GM12892 (cell line): ENCODE results near the gene ASCC1.

ENCODE experiments used
- POLR2A ChIP-seq: IDR thresholded peaks from 2 replicates; pipeline ENCODE4 v1.6.1; 2011; ENCODE audit warnings: low read depth, low read length, control low read depth
- POLR2AphosphoS5 ChIP-seq: IDR thresholded peaks from 2 replicates; pipeline ENCODE4 v1.6.1; 2011; ENCODE audit warnings: low read depth, low read length, control low read depth
- TAF1 ChIP-seq: IDR thresholded peaks from 2 replicates; pipeline ENCODE4 v1.6.1; 2011; ENCODE audit warnings: low read depth, mild to moderate bottlenecking, control low read depth, low read length, borderline replicate concordance

DNA sequence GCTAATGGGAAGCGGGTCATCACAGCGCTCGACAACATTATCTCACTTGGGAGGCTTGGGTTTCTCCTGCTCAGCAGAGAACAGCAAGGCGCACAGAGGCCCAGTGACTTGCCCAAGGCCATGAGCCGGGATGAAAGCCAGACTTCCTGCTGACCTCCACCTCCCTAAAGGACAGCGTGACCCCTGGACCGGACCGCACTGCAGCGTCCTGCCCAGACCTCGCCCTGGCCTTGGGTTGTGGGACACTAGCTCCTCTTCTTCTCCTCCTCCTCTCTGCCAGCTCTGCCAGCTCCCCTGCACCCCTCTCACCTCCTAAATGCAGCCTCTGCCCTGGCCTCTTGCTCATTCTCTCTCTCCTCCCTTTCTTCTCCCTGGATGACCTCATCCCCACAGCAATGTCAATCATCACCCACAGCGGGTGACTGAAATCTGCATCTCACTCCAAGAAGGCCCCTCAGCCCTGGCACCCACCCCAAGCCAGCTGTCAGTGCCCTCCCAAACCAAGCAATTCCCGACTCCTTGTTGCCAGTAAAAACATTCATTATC lies 147.1 kb downstream of the ASCC1 start:
- TF ChIP-seq POLR2AphosphoS5 (no peak), TAF1 (no peak), POLR2A (no peak)
